ENCODE results near the gene MPV17L.

- TF ChIP-seq CTCF (IDR thresholded peaks at IDR 0.05 in 8 of 11, conservative IDR thresholded peaks at IDR 0.05 in 3 of 11) (no peak), POLR2AphosphoS5 (IDR thresholded peaks at IDR 0.05) (no peak), POLR2A (IDR thresholded peaks at IDR 0.05) (no peak)
Observed at GRCh38 chr16:15457958-15458357, 62.4 kb downstream of the MPV17L start.
